Stomach (tissue), 9 donors: Measurements from ENCODE around the gene WDR64. TPM values are rescaled to one million over a fixed set of nuclear protein-coding genes. Genes with fewer than 3 reads are reported as not detected.

Source experiments
- DNase-seq, 2 donors: peaks; one replicate each; pipeline versions ENCODE4 v3.0.0 to v3.0.0-alpha.2; 2013 to 2019
- H3K27ac ChIP-seq, 5 donors: fragments of 200-600 bp in 4 of 5; sonication (generic) in 4 of 5; one replicate each; pipeline ENCODE4 v1.5.1; 2013 to 2019; ENCODE audit warnings: mild to moderate bottlenecking in 1 of 5, moderate library complexity in 1 of 5
- H3K27me3 ChIP-seq, 3 donors: fragments of 200-600 bp; sonication (generic); one replicate each; pipeline ENCODE4 v1.5.1; 2017 to 2019; ENCODE audit warnings: mixed run types in 1 of 3
- H3K36me3 ChIP-seq, 4 donors: fragments of 200-600 bp; sonication (generic); 1 replicate in 3 of 4; 2 replicates in 1 of 4; pipeline ENCODE4 v1.5.1; 2016 to 2019
- H3K4me1 ChIP-seq, 4 donors: fragments of 200-600 bp; sonication (generic); one replicate each; pipeline ENCODE4 v1.5.1; 2016 to 2019
- H3K4me3 ChIP-seq, 4 donors: fragments of 200-600 bp; sonication (generic) in 3 of 4; one replicate each; pipeline ENCODE4 v1.5.1; 2016 to 2019; ENCODE audit warnings: mild to moderate bottlenecking in 1 of 4
- H3K9me3 ChIP-seq, 4 donors: fragments of 200-600 bp; sonication (generic); one replicate each; pipeline ENCODE4 v1.5.1; 2016 to 2019
- CTCF ChIP-seq, 7 experiments: fragments of 450-650 bp in 4 of 7; fragments of 200-600 bp in 3 of 7; sonication (generic) in 3 of 7; IDR thresholded peaks; one replicate each; pipeline ENCODE4 v1.5.1; 2016 to 2019; ENCODE audit warnings: antibody characterized with exemption in 7 of 7, control low read depth in 2 of 7, mild to moderate bottlenecking in 1 of 7
- EP300 ChIP-seq: sonication (generic); formaldehyde crosslinking; IDR thresholded peaks from one replicate; pipeline ENCODE4 v1.6.1; 2017; ENCODE audit warnings: antibody characterized with exemption
- POLR2A ChIP-seq, 4 donors: fragments of 450-650 bp; IDR thresholded peaks; one replicate each; pipeline ENCODE4 v1.6.1; 2016; ENCODE audit warnings: antibody characterized with exemption in 4 of 4, control low read depth in 2 of 4, mild to moderate bottlenecking in 1 of 4, moderate library complexity in 1 of 4
- POLR2AphosphoS5 ChIP-seq, 3 donors: sonication (generic); formaldehyde crosslinking; IDR thresholded peaks; one replicate each; pipeline ENCODE4 v1.6.1; 2016; ENCODE audit warnings: antibody characterized with exemption in 3 of 3
- WGBS, 5 donors: extraction: QIAGEN DNeasy Blood & Tissue Kit in 3 of 5; methylation state at CpG; one replicate each; pipeline versions ENCODE4 v1.1.5 to v1.1.7; 2013 to 2018; 5-methylcytosine and 5-hydroxymethylcytosine counted together
- intact Hi-C: fragments of 100-400 bp; cut with DNase I; formaldehyde crosslinking; loops from one replicate; pipeline ENCODE4 v1.15.1; 2023; ENCODE audit warnings: low total_unique reads
- polyA plus RNA-seq, 3 donors: library from polyadenylated mRNA; stranded (reverse); fragments of 200-250 nt; gene quantifications; one replicate each; pipeline ENCODE4 v1.2.3, GENCODE V29; 2013
- total RNA-seq, 5 donors: library from RNA; depleted of rRNA; stranded (reverse); fragments of >200 nt; gene quantifications; one replicate each; pipeline versions ENCODE4 v1.1.0 to v1.2.3, GENCODE V29; 2014 to 2016
- donor health status: healthy with polysubstance abuse.
- donor health status: Bipolar disorder and iron deficiency.
- donor health status: healthy.

The WDR64 gene
- total and polyA plus RNA-seq, 8 donors = 0.61 TPM; not detected in 7

- 62 to 74% (median 71%) methylated on average over 4 of the region's 4 CpGs for WGBS, 5 donors
- DNase-seq = no peak
- H3K27me3 ChIP-seq = no peaks in the 10 kb centered on the region
- no peaks in the 10 kb centered on the region for H3K4me1 ChIP-seq
- no peaks in the 10 kb centered on the region for H3K9me3 ChIP-seq
- TF ChIP-seq POLR2AphosphoS5 (IDR thresholded peaks at IDR 0.05) (no peak), EP300 (no peak), POLR2A (IDR thresholded peaks at IDR 0.05) (no peak)
- intact Hi-C loops = no loop called here
- no peak overlapping the region for H3K27ac ChIP-seq
- no peaks in the 10 kb centered on the region for H3K36me3 ChIP-seq
- no peak overlapping the region for H3K4me3 ChIP-seq
These were observed 113.3 kb downstream of the WDR64 start for GRCh38 chr1:241765390-241765789.

GRCh38 chr1:241767737-241768136 is 115.7 kb downstream of the WDR64 start:
- Histone ChIP-seq H3K9me3 (no peaks in the 10 kb centered on the region), H3K27ac (no peak overlapping the region), H3K36me3 (no peaks in the 10 kb centered on the region), H3K4me3 (no peak overlapping the region), H3K4me1 (no peaks in the 10 kb centered on the region), H3K27me3 (no peaks in the 10 kb centered on the region)
- intact Hi-C loops = no loop called here
- 28 to 53% (median 31%) methylated on average over 2 of the region's 2 CpGs for WGBS, 5 donors
- no peak for DNase-seq
- no peak for TF ChIP-seq EP300
- no peak for TF ChIP-seq CTCF (IDR thresholded peaks at IDR 0.05)
- TF ChIP-seq POLR2AphosphoS5 (IDR thresholded peaks at IDR 0.05) = no peak
- TF ChIP-seq POLR2A (IDR thresholded peaks at IDR 0.05) = no peak

GRCh38 chr1:241770115-241770514 is 118.0 kb downstream of the WDR64 start:
- no peaks in the 10 kb centered on the region for H3K9me3 ChIP-seq
- H3K4me1 ChIP-seq = no peaks in the 10 kb centered on the region
- TF ChIP-seq EP300 (no peak), CTCF (IDR thresholded peaks at IDR 0.05) (no peak), POLR2AphosphoS5 (IDR thresholded peaks at IDR 0.05) (no peak), POLR2A (IDR thresholded peaks at IDR 0.05) (no peak)
- no peak overlapping the region for H3K4me3 ChIP-seq
- no peaks in the 10 kb centered on the region for H3K27me3 ChIP-seq
- intact Hi-C loops = no loop called here
- no peaks in the 10 kb centered on the region for H3K36me3 ChIP-seq
- peak in 1 of 2 donors; percentile 6 for DNase-seq
- 8 to 32% (median 13%) methylated on average over 1 of the region's 1 CpG for WGBS, 5 donors
- no peak overlapping the region for H3K27ac ChIP-seq

GRCh38 chr1:241771117-241771516 is 119.0 kb downstream of the WDR64 start:
- no peak for DNase-seq

More at GRCh38 chr1:241771117-241771516, 119.0 kb downstream of the WDR64 start:
- no peak overlapping the region for H3K4me3 ChIP-seq
- TF ChIP-seq EP300 (no peak), POLR2A (IDR thresholded peaks at IDR 0.05) (no peak), CTCF (IDR thresholded peaks at IDR 0.05) (no peak), POLR2AphosphoS5 (IDR thresholded peaks at IDR 0.05) (no peak)
- no peak overlapping the region for H3K27ac ChIP-seq
- H3K4me1 ChIP-seq = no peaks in the 10 kb centered on the region
- 74 to 88% (median 80%) methylated on average over 2 of the region's 2 CpGs for WGBS, 5 donors
- H3K36me3 ChIP-seq = no peaks in the 10 kb centered on the region
- no peaks in the 10 kb centered on the region for H3K27me3 ChIP-seq
- intact Hi-C loops = no loop called here
- no peaks in the 10 kb centered on the region for H3K9me3 ChIP-seq
